Measurements from ENCODE around the gene PDAP1. TPM values are rescaled to one million over a fixed set of nuclear protein-coding genes. Genes with fewer than 3 reads are reported as not detected.
A peak's percentile ranks its signal among the peaks of the same experiment; 100 is the strongest.

PDAP1 gene
- total RNA-seq, 2 donors from 2014 or later: 147 to 165 TPM

DNA sequence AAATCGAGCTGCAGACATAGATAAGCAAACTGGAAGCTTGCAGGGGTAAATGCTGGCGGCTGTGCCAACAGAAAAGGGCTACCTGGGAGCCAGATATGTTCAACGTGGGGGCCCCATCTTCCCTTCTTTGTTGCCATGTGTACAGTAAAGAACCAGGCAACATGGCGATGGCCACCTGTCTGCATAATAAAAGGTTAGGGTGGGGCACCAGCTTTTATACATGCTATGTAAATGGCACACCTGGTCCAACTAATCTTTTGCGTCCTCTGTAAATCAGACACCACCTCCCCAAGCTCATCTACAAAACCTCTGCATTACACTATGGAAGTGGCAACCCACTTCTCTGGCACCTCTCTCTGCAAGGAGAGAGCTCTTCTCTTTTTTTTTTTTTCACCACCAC lies 14.2 kb upstream of the PDAP1 start:
- Histone ChIP-seq H3K27me3 (ENCODE audit: control insufficient read depth, insufficient read depth, low read length, poor library complexity, severe bottlenecking) (no peaks in the 10 kb centered on the region), H3K4me1 (ENCODE audit: control insufficient read depth, insufficient read depth, low read length) (no peaks in the 10 kb centered on the region), H3K9ac (ENCODE audit: extremely low read depth, low read length, poor library complexity, severe bottlenecking) (no peak overlapping the region), H3K27ac (ENCODE audit: low read depth, low read length) (no peak overlapping the region), H3K4me3 (ENCODE audit: low read length) (no peak overlapping the region), H3K9me3 (ENCODE audit: control insufficient read depth, low read length) (no peaks in the 10 kb centered on the region), H3K36me3 (ENCODE audit: control insufficient read depth, insufficient read depth, low read length) (peaks cover 72% of the 10 kb centered on the region)
- H3K36me3 Mint-ChIP-seq (ENCODE audit: low read depth): peaks cover 78% of the 10 kb centered on the region
- no peak overlapping the region for H3K27ac Mint-ChIP-seq
- H3K27me3 Mint-ChIP-seq (ENCODE audit: insufficient read depth): no peaks in the 10 kb centered on the region
- 89 to 94% methylated on average over 4 to 5 of the region's 5 CpGs for WGBS, 2 experiments (ENCODE audit: insufficient coverage in 1 of 2, insufficient read length in 1 of 2)
- no peak overlapping the region for H3K4me3 Mint-ChIP-seq
- TF ChIP-seq, protein P1, sequence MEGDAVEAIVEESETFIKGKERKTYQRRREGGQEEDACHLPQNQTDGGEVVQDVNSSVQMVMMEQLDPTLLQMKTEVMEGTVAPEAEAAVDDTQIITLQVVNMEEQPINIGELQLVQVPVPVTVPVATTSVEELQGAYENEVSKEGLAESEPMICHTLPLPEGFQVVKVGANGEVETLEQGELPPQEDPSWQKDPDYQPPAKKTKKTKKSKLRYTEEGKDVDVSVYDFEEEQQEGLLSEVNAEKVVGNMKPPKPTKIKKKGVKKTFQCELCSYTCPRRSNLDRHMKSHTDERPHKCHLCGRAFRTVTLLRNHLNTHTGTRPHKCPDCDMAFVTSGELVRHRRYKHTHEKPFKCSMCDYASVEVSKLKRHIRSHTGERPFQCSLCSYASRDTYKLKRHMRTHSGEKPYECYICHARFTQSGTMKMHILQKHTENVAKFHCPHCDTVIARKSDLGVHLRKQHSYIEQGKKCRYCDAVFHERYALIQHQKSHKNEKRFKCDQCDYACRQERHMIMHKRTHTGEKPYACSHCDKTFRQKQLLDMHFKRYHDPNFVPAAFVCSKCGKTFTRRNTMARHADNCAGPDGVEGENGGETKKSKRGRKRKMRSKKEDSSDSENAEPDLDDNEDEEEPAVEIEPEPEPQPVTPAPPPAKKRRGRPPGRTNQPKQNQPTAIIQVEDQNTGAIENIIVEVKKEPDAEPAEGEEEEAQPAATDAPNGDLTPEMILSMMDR (conservative IDR thresholded peaks at IDR 0.05): no peak
- no peaks in the 10 kb centered on the region for H3K9me3 Mint-ChIP-seq
- no peaks in the 10 kb centered on the region for H3K4me1 Mint-ChIP-seq
- no peak for DNase-seq

DNA sequence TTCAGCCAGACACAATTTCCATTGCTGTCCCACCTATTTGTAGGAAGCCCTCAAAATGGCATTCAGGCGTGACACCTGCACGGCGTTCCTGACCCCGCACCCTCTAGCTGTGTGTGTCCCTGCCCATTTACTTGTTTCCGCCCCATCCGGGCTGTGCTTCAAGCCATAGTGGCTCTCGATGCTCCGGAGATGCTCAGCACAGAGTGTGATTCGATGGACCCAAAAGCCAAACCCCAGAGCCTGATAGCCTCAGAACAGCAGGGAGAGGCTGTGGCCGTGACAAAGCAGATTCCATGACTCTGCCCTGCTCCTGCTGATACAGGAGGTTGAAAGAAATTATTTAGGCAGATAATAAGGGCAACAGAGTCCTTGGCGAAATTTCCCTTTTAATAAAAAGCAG lies 13.8 kb upstream of the PDAP1 start:
- no peak overlapping the region for H3K9ac ChIP-seq (ENCODE audit: extremely low read depth, low read length, poor library complexity, severe bottlenecking)
- TF ChIP-seq, protein P1 (conservative IDR thresholded peaks at IDR 0.05): no peak
- WGBS, 2 experiments (ENCODE audit: insufficient coverage in 1 of 2, insufficient read length in 1 of 2): 93 to 95% methylated on average over 11 of the region's 11 CpGs
- DNase-seq: no peak
- peak overlapping the region; percentile 76 for H3K27ac Mint-ChIP-seq
- H3K4me3 Mint-ChIP-seq: no peak overlapping the region
- H3K36me3 ChIP-seq (ENCODE audit: control insufficient read depth, insufficient read depth, low read length): peaks cover 77% of the 10 kb centered on the region
- H3K9me3 ChIP-seq (ENCODE audit: control insufficient read depth, low read length): no peaks in the 10 kb centered on the region
- H3K4me1 ChIP-seq (ENCODE audit: control insufficient read depth, insufficient read depth, low read length): no peaks in the 10 kb centered on the region
- H3K27me3 ChIP-seq (ENCODE audit: control insufficient read depth, insufficient read depth, low read length, poor library complexity, severe bottlenecking): no peaks in the 10 kb centered on the region
- H3K27me3 Mint-ChIP-seq (ENCODE audit: insufficient read depth): no peaks in the 10 kb centered on the region
- H3K36me3 Mint-ChIP-seq (ENCODE audit: low read depth): peaks cover 82% of the 10 kb centered on the region
- no peaks in the 10 kb centered on the region for H3K4me1 Mint-ChIP-seq
- no peaks in the 10 kb centered on the region for H3K9me3 Mint-ChIP-seq
- H3K4me3 ChIP-seq (ENCODE audit: low read length): no peak overlapping the region
- no peak overlapping the region for H3K27ac ChIP-seq (ENCODE audit: low read depth, low read length)

DNA sequence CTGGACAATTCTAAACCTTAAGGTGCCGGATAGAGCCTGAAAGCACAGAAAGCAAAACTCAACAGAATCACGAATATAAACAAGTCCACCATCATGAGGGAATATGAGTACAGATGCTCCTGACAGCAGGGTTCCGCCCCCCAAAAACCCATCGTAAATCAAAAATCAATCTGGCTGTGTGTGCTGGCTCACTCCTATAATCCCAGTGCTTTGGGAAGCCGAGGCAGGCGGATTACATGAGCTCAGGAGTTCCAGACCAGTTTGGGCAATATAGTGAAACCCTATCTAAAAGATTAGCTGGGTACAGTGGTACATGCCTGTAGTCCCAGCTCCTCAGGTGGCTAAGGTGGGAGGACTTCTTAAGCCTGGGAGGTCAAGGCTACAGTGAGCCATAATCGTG lies 12.6 kb upstream of the PDAP1 start:
- Mint-ChIP-seq H3K27me3 (ENCODE audit: insufficient read depth) (no peaks in the 10 kb centered on the region), H3K36me3 (ENCODE audit: low read depth) (peaks cover 89% of the 10 kb centered on the region), H3K4me1 (no peaks in the 10 kb centered on the region), H3K9me3 (no peaks in the 10 kb centered on the region), H3K4me3 (no peak overlapping the region), H3K27ac (no peak overlapping the region)
- Histone ChIP-seq H3K4me3 (ENCODE audit: low read length) (no peak overlapping the region), H3K27ac (ENCODE audit: low read depth, low read length) (no peak overlapping the region), H3K4me1 (ENCODE audit: control insufficient read depth, insufficient read depth, low read length) (no peaks in the 10 kb centered on the region), H3K27me3 (ENCODE audit: control insufficient read depth, insufficient read depth, low read length, poor library complexity, severe bottlenecking) (no peaks in the 10 kb centered on the region), H3K9ac (ENCODE audit: extremely low read depth, low read length, poor library complexity, severe bottlenecking) (no peak overlapping the region), H3K36me3 (ENCODE audit: control insufficient read depth, insufficient read depth, low read length) (peaks cover 89% of the 10 kb centered on the region), H3K9me3 (ENCODE audit: control insufficient read depth, low read length) (no peaks in the 10 kb centered on the region)
- WGBS, 2 experiments (ENCODE audit: insufficient coverage in 1 of 2, insufficient read length in 1 of 2): 94% methylated on average over 7 of the region's 7 CpGs
- no peak for DNase-seq
- TF ChIP-seq, protein P1 (conservative IDR thresholded peaks at IDR 0.05): no peak
